Measurements from ENCODE around the gene NUDT16L1. TPM values are rescaled to one million over a fixed set of nuclear protein-coding genes. Genes with fewer than 3 reads are reported as not detected.

The NUDT16L1 gene
- 26.7 and 42.4 TPM in 2 replicates for total RNA-seq (2014; rRNA removed; shearing (Covaris generic))

- peak; percentile 97 for DNase-seq (ENCODE audit: low read depth)
Observed at GRCh38 chr16:4693296-4693955, at the start of gene NUDT16L1. Gene NUDT16L1, plus strand, starts transcription at chr16:4693562. Its CDS starts 165 bp downstream, at chr16:4693727.

- DNase-seq (ENCODE audit: low read depth): no peak
Observed at GRCh38 chr16:4646773-4647643, 46.4 kb upstream of the NUDT16L1 start.

GRCh38 chr16:4647644-4647980 is 45.8 kb upstream of the NUDT16L1 start:
- no peak for DNase-seq (ENCODE audit: low read depth)

- no peak for DNase-seq (ENCODE audit: low read depth)
Observed at GRCh38 chr16:4648917-4649316, 44.4 kb upstream of the NUDT16L1 start.

GRCh38 chr16:4649744-4650442 is 43.5 kb upstream of the NUDT16L1 start:
- no peak for DNase-seq (ENCODE audit: low read depth)

GRCh38 chr16:4650443-4651074 is 42.8 kb upstream of the NUDT16L1 start:
- peak; percentile 59 for DNase-seq (ENCODE audit: low read depth)

GRCh38 chr16:4651827-4652226 is 41.5 kb upstream of the NUDT16L1 start:
- no peak for DNase-seq (ENCODE audit: low read depth)

- DNase-seq (ENCODE audit: low read depth): no peak
Observed at GRCh38 chr16:4652561-4652960, 40.8 kb upstream of the NUDT16L1 start.

GRCh38 chr16:4654011-4654963 is 39.1 kb upstream of the NUDT16L1 start:
- DNase-seq (ENCODE audit: low read depth): no peak

- no peak for DNase-seq (ENCODE audit: low read depth)
Observed at GRCh38 chr16:4654964-4655590, 38.3 kb upstream of the NUDT16L1 start.

- DNase-seq (ENCODE audit: low read depth): no peak
Observed at GRCh38 chr16:4655801-4656200, 37.6 kb upstream of the NUDT16L1 start.

GRCh38 chr16:4656221-4656620 is 37.1 kb upstream of the NUDT16L1 start:
- no peak for DNase-seq (ENCODE audit: low read depth)

GRCh38 chr16:4656695-4657686 is 36.4 kb upstream of the NUDT16L1 start:
- DNase-seq (ENCODE audit: low read depth): no peak

GRCh38 chr16:4659363-4660353 is 33.7 kb upstream of the NUDT16L1 start:
- no peak for DNase-seq (ENCODE audit: low read depth)

GRCh38 chr16:4660454-4661007 is 32.8 kb upstream of the NUDT16L1 start:
- DNase-seq (ENCODE audit: low read depth): peak; percentile 85

- no peak for DNase-seq (ENCODE audit: low read depth)
Observed at GRCh38 chr16:4661661-4662060, 31.7 kb upstream of the NUDT16L1 start.

GRCh38 chr16:4663465-4663776 is 29.9 kb upstream of the NUDT16L1 start:
- DNase-seq (ENCODE audit: low read depth): no peak

All from Daoy (cell line).